ENCODE results near the gene ALMS1. TPM values are rescaled to one million over a fixed set of nuclear protein-coding genes. Genes with fewer than 3 reads are reported as not detected.
"Not testable (repeated sequence)": the region's sequence is repeated elsewhere in the genome, so short reads cannot be mapped to it uniquely, and the experiment has no call there.

ALMS1 gene
- total RNA-seq, 6 experiments from 2014 or later = 7.3 to 9.8 (median 8.9) TPM

- peaks cover 10% of the 10 kb centered on the region; the same call in 1 of the 2 replicates for H3K27me3 Mint-ChIP-seq (ENCODE audit: insufficient read depth)
- not testable (repeated sequence) for DNase-seq; H3K27ac Mint-ChIP-seq; H3K36me3 Mint-ChIP-seq (ENCODE audit: low read depth); H3K4me3 Mint-ChIP-seq; H3K4me1 Mint-ChIP-seq (ENCODE audit: low read depth); H3K9me3 Mint-ChIP-seq
- peak; percentile 40 for TF ChIP-seq CTCF (IDR thresholded peaks at IDR 0.05)
These were observed 239.0 kb downstream of the ALMS1 start for GRCh38 chr2:73624625-73625024.

GRCh38 chr2:73626237-73626636, 240.6 kb downstream of the ALMS1 start:
- not testable (repeated sequence) for H3K4me1 Mint-ChIP-seq (ENCODE audit: low read depth)

GRCh38 chr2:73628493-73628892, 242.9 kb downstream of the ALMS1 start:
- not testable (repeated sequence) for H3K27me3 Mint-ChIP-seq (ENCODE audit: insufficient read depth); H3K9me3 Mint-ChIP-seq; H3K36me3 Mint-ChIP-seq (ENCODE audit: low read depth); H3K4me1 Mint-ChIP-seq (ENCODE audit: low read depth); DNase-seq; H3K4me3 Mint-ChIP-seq; H3K27ac Mint-ChIP-seq

More at GRCh38 chr2:73626237-73626636, 240.6 kb downstream of the ALMS1 start:
- DNase-seq; H3K27ac Mint-ChIP-seq; H3K4me3 Mint-ChIP-seq; H3K36me3 Mint-ChIP-seq (ENCODE audit: low read depth); H3K9me3 Mint-ChIP-seq: not testable (repeated sequence)
- peaks cover 10% of the 10 kb centered on the region; the same call in 1 of the 2 replicates for H3K27me3 Mint-ChIP-seq (ENCODE audit: insufficient read depth)

GRCh38 chr2:73630662-73631266, 245.1 kb downstream of the ALMS1 start:
- peak; percentile 7 for DNase-seq
- H3K4me3 Mint-ChIP-seq; H3K27me3 Mint-ChIP-seq (ENCODE audit: insufficient read depth); H3K4me1 Mint-ChIP-seq (ENCODE audit: low read depth); H3K9me3 Mint-ChIP-seq; H3K36me3 Mint-ChIP-seq (ENCODE audit: low read depth); H3K27ac Mint-ChIP-seq: not testable (repeated sequence)
- TF ChIP-seq CTCF (IDR thresholded peaks at IDR 0.05) = peak; percentile 79

GRCh38 chr2:73636977-73637376, 251.3 kb downstream of the ALMS1 start:
- H3K36me3 Mint-ChIP-seq (ENCODE audit: low read depth) = not testable (repeated sequence)

GRCh38 chr2:73638429-73638828, 252.8 kb downstream of the ALMS1 start:
- TF ChIP-seq CTCF (IDR thresholded peaks at IDR 0.05) = no peak

More at GRCh38 chr2:73636977-73637376, 251.3 kb downstream of the ALMS1 start:
- not testable (repeated sequence) for H3K27me3 Mint-ChIP-seq (ENCODE audit: insufficient read depth); H3K27ac Mint-ChIP-seq; DNase-seq; H3K4me3 Mint-ChIP-seq; H3K4me1 Mint-ChIP-seq (ENCODE audit: low read depth)
- H3K9me3 Mint-ChIP-seq = peaks cover 24% of the 10 kb centered on the region

GRCh38 chr2:73640511-73640911, 254.9 kb downstream of the ALMS1 start:
- Mint-ChIP-seq H3K4me3 (no peak overlapping the region), H3K27ac (no peak overlapping the region), H3K36me3 (ENCODE audit: low read depth) (no peaks in the 10 kb centered on the region), H3K4me1 (ENCODE audit: low read depth) (no peaks in the 10 kb centered on the region), H3K27me3 (ENCODE audit: insufficient read depth) (peaks cover 25% of the 10 kb centered on the region), H3K9me3 (peaks cover 24% of the 10 kb centered on the region)
- DNase-seq = no peak
- TF ChIP-seq CTCF (IDR thresholded peaks at IDR 0.05) = no peak

More at GRCh38 chr2:73638429-73638828, 252.8 kb downstream of the ALMS1 start:
- Mint-ChIP-seq H3K9me3 (peaks cover 24% of the 10 kb centered on the region), H3K27me3 (ENCODE audit: insufficient read depth) (peaks cover 11% of the 10 kb centered on the region), H3K36me3 (ENCODE audit: low read depth) (no peaks in the 10 kb centered on the region), H3K4me1 (ENCODE audit: low read depth) (no peaks in the 10 kb centered on the region), H3K4me3 (no peak overlapping the region), H3K27ac (no peak overlapping the region)
- DNase-seq = no peak
